ENCODE results near the gene NAXD.
"Not testable (repeated sequence)": the region's sequence is repeated elsewhere in the genome, so short reads cannot be mapped to it uniquely, and the experiment has no call there.

The NAXD gene

GRCh38 chr13:110628952-110629701 is 13.8 kb downstream of the NAXD start:
- no peak for DNase-seq

GRCh38 chr13:110629735-110630134 is 14.4 kb downstream of the NAXD start:
- no peak for DNase-seq

GRCh38 chr13:110630566-110631119 is 15.3 kb downstream of the NAXD start:
- DNase-seq: no peak

DNA sequence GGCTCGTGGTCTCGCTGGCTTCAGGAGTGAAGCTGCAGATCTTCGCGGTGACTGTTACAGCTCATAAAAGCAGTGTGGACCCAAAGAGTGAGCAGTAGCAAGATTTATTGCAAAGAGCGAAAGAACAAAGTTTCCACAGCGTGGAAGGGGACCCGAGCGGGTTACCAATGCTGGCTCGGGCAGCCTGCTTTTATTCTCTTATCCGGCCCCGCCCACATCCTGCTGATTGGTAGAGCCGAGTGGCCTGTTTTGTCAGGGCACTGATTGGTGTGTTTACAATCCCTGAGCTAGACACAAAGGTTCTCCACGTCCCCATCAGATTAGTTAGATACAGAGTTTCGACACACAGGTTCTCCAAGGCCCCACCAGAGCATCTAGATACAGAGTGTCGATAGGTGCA is 16.9 kb downstream of the NAXD start:
- not testable (repeated sequence) for DNase-seq

GRCh38 chr13:110633776-110634175 is 18.4 kb downstream of the NAXD start:
- DNase-seq: no peak

GRCh38 chr13:110634558-110634957 is 19.2 kb downstream of the NAXD start:
- no peak for DNase-seq

DNA sequence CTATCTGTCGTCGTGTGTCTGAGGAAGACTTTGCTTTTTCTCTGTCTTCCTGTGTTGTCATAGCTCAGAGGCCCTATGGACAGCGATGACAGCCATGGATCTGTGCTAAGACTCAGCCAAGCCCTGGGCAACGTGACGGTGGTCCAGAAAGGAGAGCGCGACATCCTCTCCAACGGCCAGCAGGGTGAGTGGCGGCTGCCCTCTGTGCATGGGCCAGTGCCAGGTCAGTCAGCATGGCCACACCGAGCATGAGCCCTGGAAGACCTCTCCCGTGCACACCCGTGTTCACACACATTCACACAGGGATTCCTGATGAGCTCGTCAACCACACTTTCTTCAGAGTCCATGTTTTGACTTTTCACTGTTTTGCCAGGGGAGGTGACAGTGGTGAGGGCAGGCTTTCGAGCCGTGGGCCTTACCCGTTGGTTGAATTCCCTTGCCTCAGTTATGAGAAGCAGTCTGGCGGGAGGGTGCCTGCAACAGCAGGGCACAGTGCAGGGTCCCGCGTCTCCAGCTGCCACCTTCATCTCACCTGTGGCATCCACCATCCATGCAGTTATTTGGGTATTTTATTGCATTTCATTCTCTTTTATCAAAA is 20.2 kb downstream of the NAXD start:
- DNase-seq: no peak

- no peak for DNase-seq
These were observed 20.7 kb downstream of the NAXD start for GRCh38 chr13:110636053-110636475.

DNA sequence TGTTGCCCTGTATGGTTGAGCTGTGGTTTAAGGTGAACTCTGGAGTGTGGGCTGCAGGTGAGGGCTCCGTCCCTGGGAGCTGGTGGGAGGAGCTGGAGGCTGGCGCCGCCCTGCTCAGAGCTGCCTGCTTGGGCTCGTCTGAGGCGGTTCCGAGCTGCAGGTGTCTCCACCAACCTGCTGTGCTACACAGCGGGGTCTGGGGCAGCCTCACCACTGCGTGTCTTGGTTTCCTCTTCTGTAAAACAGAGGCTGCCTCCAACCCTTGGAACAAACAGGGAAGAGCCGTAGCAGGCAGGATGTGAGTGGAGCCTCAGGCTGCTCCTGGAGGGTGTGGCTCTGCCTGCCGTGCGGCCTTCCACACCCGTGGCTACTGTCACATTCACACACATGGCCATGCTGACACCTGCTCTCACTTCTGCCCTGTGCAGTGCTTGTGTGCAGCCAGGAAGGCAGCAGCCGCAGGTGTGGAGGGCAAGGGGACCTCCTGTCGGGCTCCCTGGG is 21.4 kb downstream of the NAXD start:
- no peak for DNase-seq

DNA sequence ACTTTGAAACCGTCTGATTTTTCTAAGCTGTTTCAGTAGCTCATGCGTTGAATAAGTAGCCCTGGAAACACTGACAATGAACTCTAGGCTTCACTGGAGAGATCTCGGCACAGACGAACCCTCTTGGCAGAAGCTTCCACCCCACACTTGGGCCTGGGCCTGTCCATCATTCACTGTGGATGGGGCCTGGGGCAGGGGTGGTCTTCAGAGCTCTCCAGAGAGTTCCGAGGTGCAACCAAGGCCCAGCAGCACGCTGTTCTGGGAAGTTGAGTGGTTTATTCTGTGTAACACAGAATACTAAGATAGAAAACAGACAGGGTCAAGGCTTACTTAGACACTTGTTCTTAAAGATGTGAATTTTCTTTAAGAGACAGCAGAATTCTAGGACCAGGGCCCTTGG is 21.9 kb downstream of the NAXD start:
- DNase-seq: no peak

DNA sequence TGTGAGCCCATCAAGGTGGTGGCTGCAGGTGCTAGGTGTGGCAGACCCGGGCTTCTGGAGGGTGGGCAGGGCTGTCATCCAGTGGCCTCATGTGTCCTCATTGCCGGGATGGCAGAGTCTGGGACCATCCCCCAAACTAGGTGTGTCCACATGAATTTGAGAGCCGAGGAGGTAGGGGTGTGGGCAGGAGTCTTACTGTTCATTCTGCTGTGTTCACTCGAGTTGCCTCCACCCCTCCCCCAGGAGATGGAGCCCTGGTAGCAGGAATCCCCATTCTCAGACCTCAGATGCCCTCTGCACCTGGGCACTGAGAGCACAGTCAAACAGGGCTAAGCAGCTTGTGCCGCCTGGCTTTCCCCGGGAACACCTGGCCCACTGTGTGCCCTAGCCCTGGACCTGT is 22.4 kb downstream of the NAXD start:
- DNase-seq: peak; percentile 89

DNA sequence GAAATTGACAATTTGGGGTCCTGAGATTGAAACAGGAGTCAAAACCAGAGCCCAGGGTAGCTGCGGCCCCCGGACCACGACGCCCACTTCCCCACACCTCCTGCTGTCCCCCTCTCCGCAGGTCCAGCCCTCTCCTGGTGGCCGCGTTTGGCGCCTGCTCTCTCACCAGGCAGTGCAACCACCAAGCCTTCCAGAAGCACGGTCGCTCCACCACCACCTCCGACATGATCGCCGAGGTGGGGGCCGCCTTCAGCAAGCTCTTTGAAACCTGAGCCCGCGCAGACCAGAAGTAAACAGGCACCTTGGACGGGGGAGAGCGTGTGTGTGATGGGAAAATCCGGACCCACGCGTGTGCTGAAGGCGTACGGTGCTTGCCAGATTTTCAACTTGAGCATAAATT is 22.9 kb downstream of the NAXD start:
- DNase-seq: no peak

- DNase-seq: no peak
These were observed 23.8 kb downstream of the NAXD start for GRCh38 chr13:110638814-110639806.

- no peak for DNase-seq
These were observed 24.6 kb downstream of the NAXD start for GRCh38 chr13:110639935-110640334.

- DNase-seq: no peak
These were observed 25.3 kb downstream of the NAXD start for GRCh38 chr13:110640591-110641029.

DNA sequence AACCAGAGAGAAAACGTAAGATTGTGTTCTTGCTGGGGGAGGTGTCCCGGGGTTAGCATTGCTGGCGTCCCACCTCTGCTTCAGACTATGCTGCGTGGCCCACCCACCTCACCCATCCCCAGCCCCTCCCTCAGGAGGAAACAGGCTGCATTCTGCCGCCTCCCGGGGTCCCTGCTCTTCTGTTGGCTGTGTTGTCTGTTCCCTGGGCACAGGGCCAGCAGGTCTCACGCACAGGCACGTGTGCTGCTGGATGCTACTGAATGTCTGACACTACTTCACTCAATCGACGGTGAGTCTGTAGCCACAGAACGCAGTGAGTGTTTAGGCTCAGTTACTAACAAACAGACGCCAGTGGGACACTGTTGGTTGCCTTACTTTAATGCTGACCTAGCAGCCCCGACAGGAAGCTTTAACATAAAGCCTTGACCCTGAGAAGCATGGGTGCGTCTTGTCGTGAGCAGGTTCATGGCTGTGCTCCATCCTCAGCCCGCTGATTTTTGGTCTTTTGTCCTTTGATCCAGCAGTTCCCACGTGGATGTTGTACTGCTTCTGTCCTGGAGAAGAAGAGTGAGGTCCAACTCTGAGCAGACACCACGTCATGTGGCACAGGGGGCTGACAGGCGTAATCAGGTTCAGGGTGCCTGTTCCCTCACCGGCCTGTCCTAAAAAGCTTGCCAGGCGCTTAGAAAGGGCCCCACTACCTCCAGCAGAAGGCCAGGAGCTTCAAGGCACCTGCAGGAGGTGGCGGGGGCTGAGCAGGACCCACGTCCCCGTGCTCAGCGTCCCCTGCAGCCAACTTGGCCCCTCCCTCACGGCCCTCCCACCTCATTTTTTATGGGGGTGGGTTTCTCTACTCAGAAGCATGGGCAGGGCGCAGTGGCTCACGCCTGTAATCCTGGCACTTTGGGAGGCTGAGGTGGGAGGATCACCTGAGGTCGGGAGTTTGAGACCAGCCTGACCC is 26.0 kb downstream of the NAXD start:
- DNase-seq: no peak

- no peak for DNase-seq
These were observed 27.1 kb downstream of the NAXD start for GRCh38 chr13:110642291-110642981.

GRCh38 chr13:110643324-110643723 is 28.0 kb downstream of the NAXD start:
- DNase-seq: no peak

DNA sequence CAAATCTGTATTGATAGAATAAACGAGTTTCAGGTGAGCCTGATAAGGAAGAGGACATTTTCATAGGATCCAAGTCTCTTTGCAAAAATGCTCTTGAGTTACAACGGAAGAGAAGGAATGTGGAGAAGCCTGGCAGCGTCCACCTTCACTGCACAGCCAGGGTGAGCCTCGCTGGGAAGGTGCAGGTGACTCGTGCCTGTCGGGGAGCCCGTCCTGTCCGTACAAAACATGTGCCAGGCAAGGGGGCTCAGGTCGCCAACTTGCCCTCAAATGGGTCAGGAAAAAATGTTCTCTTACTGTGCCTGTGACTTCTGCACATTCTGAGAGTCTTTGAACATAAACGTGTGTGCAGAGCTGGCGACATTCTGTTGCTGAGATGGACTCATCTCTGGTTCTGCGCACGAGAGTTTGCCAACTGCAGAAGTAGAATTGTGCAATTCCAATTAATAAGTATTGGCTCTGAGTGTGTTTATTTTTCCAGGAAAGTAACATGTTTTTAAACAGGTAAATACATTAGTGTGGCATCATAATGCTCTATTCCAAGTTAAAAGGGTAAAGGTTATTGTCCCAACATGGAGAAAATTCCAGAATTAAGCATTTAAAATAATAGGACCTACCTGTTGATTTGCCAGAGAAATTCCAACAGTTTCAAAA is 28.6 kb downstream of the NAXD start:
- no peak for DNase-seq

- DNase-seq: no peak
These were observed 29.7 kb downstream of the NAXD start for GRCh38 chr13:110644892-110645521.
